ENCODE data around the gene METRN. TPM values are rescaled to one million over a fixed set of nuclear protein-coding genes. Genes with fewer than 3 reads are reported as not detected.

The METRN gene
- total RNA-seq, 4 donors from 2014 or later, result 10.0 to 30.9 (median 15.8) TPM

Other genes starting within 250 kb of the METRN start
- 10 to 100 TPM; 59.9 to 86.4 (median 75.2) TPM for gene CAPN15, start 187.4 kb upstream of the METRN start, total RNA-seq
- not detected for gene PRR35, start 154.7 kb upstream of the METRN start, total RNA-seq
- gene NHLRC4, start 148.1 kb upstream of the METRN start, total RNA-seq, result under 1 TPM; 0.29 to 0.79 (median 0.35) TPM
- 10 to 100 TPM; 36.9 to 54.6 (median 44.1) TPM for gene PIGQ, start 145.2 kb upstream of the METRN start, total RNA-seq
- 100 to 1,000 TPM in 3 of 4 donors, 10 to 100 TPM in 1; 77.8 to 116 (median 110) TPM for gene RAB40C, start 125.1 kb upstream of the METRN start, total RNA-seq
- gene WFIKKN1, start 84.1 kb upstream of the METRN start, total RNA-seq, result 10 to 100 TPM in 1 of 4 donors, 1 to 10 TPM in 3; 1.2 to 12.6 (median 4.6) TPM
- gene METTL26, start 78.8 kb upstream of the METRN start, total RNA-seq, result 100 to 1,000 TPM in 1 of 4 donors, 10 to 100 TPM in 3; 72.2 to 138 (median 84.7) TPM
- 10 to 100 TPM; 10.3 to 29.8 (median 24.2) TPM for gene MCRIP2, start 73.3 kb upstream of the METRN start, total RNA-seq
- gene WDR90, start 65.8 kb upstream of the METRN start, total RNA-seq, result 10 to 100 TPM; 18.3 to 63.0 (median 32.2) TPM
- gene RHOT2, start 47.0 kb upstream of the METRN start, total RNA-seq, result 100 to 1,000 TPM in 2 of 4 donors, 10 to 100 TPM in 2; 66.9 to 156 (median 96.8) TPM
- gene RHBDL1, start 39.4 kb upstream of the METRN start, total RNA-seq, result 1 to 10 TPM; 1.2 to 8.9 (median 3.9) TPM
- gene STUB1, start 34.7 kb upstream of the METRN start, total RNA-seq, result 100 to 1,000 TPM; 116 to 143 (median 125) TPM
- 10 to 100 TPM; 47.0 to 87.4 (median 60.5) TPM for gene JMJD8, start 30.8 kb upstream of the METRN start, total RNA-seq
- gene WDR24, start 24.7 kb upstream of the METRN start, total RNA-seq, result 10 to 100 TPM; 12.3 to 18.7 (median 15.1) TPM
- gene FBXL16, start 9.3 kb upstream of the METRN start, total RNA-seq, result 10 to 100 TPM; 13.7 to 23.1 (median 17.9) TPM
- gene ANTKMT, start 6.0 kb downstream of the METRN start, total RNA-seq, result 10 to 100 TPM; 13.0 to 29.4 (median 23.8) TPM
- 1 to 10 TPM in 1 of 4 donors, under 1 TPM in 2, not detected in 1; 0.64 to 2.4 (median 0.83) TPM for gene CCDC78, start 11.3 kb downstream of the METRN start, total RNA-seq
- gene HAGHL, start 12.0 kb downstream of the METRN start, total RNA-seq, result 1 to 10 TPM; 3.2 to 7.1 (median 4.8) TPM
- gene CIAO3, start 25.9 kb downstream of the METRN start, total RNA-seq, result 100 to 1,000 TPM in 1 of 4 donors, 10 to 100 TPM in 3; 35.2 to 110 (median 52.0) TPM
- 1 to 10 TPM in 1 of 4 donors, under 1 TPM in 2, not detected in 1; 0.31 to 7.3 (median 0.49) TPM for gene MSLN, start 45.6 kb downstream of the METRN start, total RNA-seq
- gene RPUSD1, start 73.3 kb downstream of the METRN start, total RNA-seq, result 10 to 100 TPM; 13.6 to 27.1 (median 21.8) TPM
- gene CHTF18, start 73.5 kb downstream of the METRN start, total RNA-seq, result 10 to 100 TPM; 12.6 to 22.3 (median 17.3) TPM
- gene GNG13, start 85.6 kb downstream of the METRN start, total RNA-seq, result not detected